Measurements from ENCODE around the gene ENO4.

GRCh38 chr10:116899626-116900025 is 50.3 kb downstream of the ENO4 start:
- TF ChIP-seq CTCF (IDR thresholded peaks at IDR 0.05; ENCODE audit: insufficient read depth, low read length, poor library complexity, severe bottlenecking), result no peak
- no peak for TF ChIP-seq EZH2phosphoT487 (conservative IDR thresholded peaks at IDR 0.05; ENCODE audit: low read length)
